Ovary (tissue), 3 donors: ENCODE measurements around the gene ZNF552.
"Not testable (repeated sequence)": the region's sequence is repeated elsewhere in the genome, so short reads cannot be mapped to it uniquely, and the experiment has no call there.

ENCODE experiments used
- CTCF ChIP-seq, 3 donors: fragments of 450-650 bp in 2 of 3; fragments of 200-600 bp in 1 of 3; IDR thresholded peaks; one replicate each; pipeline versions ENCODE4 v1.5.1 to v1.8.0; 2016 to 2022; ENCODE audit warnings: antibody characterized with exemption in 3 of 3, mild to moderate bottlenecking in 1 of 3
- EP300 ChIP-seq: sonication (generic); formaldehyde crosslinking; IDR thresholded peaks from one replicate; pipeline ENCODE4 v1.6.1; 2017; ENCODE audit warnings: antibody characterized with exemption
- POLR2A ChIP-seq: fragments of 450-650 bp; IDR thresholded peaks from one replicate; pipeline ENCODE4 v1.6.1; 2017; ENCODE audit warnings: antibody characterized with exemption, mild to moderate bottlenecking, moderate library complexity
- donor health status: DM: no; HTN: no; CAD: no.

GRCh38 chr19:57862351-57862750, 47.6 kb upstream of the ZNF552 start:
- TF ChIP-seq CTCF (IDR thresholded peaks at IDR 0.05); POLR2A; EP300: not testable (repeated sequence)
